Keratinocyte (primary cell): ENCODE data around the gene PURA.

ENCODE experiments used
- EZH2 ChIP-seq: IDR thresholded peaks from one replicate; pipeline ENCODE4 v1.6.1; 2012; ENCODE audit warnings: inconsistent platforms, mild to moderate bottlenecking, low read length, moderate library complexity
- TF ChIP-seq, protein P1 (sequence below), 3 experiments: IDR thresholded peaks in 1 of 3; conservative IDR thresholded peaks in 1 of 3; optimal IDR thresholded peaks in 1 of 3; 2 replicates in 2 of 3; 3 replicates in 1 of 3; pipeline versions ENCODE3 to v1.5.1; 2011; ENCODE audit warnings: low read length in 3 of 3, mild to moderate bottlenecking in 3 of 3, moderate library complexity in 2 of 3, control low read depth in 1 of 3, inconsistent platforms in 1 of 3; ENCODE audit not compliant: insufficient read depth in 2 of 3; ENCODE audit errors: extremely low read depth in 1 of 3

GRCh38 chr5:140172483-140172882 lies 58.6 kb downstream of the PURA start:
- TF ChIP-seq, protein P1, sequence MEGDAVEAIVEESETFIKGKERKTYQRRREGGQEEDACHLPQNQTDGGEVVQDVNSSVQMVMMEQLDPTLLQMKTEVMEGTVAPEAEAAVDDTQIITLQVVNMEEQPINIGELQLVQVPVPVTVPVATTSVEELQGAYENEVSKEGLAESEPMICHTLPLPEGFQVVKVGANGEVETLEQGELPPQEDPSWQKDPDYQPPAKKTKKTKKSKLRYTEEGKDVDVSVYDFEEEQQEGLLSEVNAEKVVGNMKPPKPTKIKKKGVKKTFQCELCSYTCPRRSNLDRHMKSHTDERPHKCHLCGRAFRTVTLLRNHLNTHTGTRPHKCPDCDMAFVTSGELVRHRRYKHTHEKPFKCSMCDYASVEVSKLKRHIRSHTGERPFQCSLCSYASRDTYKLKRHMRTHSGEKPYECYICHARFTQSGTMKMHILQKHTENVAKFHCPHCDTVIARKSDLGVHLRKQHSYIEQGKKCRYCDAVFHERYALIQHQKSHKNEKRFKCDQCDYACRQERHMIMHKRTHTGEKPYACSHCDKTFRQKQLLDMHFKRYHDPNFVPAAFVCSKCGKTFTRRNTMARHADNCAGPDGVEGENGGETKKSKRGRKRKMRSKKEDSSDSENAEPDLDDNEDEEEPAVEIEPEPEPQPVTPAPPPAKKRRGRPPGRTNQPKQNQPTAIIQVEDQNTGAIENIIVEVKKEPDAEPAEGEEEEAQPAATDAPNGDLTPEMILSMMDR (optimal IDR thresholded peaks at IDR 0.05 in 1 of 3, IDR thresholded peaks at IDR 0.05 in 1 of 3, conservative IDR thresholded peaks at IDR 0.05 in 1 of 3; ENCODE audit: extremely low read depth in 1 of 3, insufficient read depth in 2 of 3, low read length in 3 of 3), result no peak
- TF ChIP-seq EZH2, result no peak
